ENCODE measurements around the gene CNTN5.
"Not testable (repeated sequence)": the region's sequence is repeated elsewhere in the genome, so short reads cannot be mapped to it uniquely, and the experiment has no call there.

Gene CNTN5

GRCh38 chr11:99795999-99796398 is 775.2 kb downstream of the CNTN5 start:
- no peak overlapping the region for H3K9ac ChIP-seq (ENCODE audit: low read length)
- no peaks in the 10 kb centered on the region for H3K27me3 ChIP-seq (ENCODE audit: control insufficient read depth, insufficient read depth, low read length)
- H3K36me3 ChIP-seq (ENCODE audit: control insufficient read depth, low read depth, low read length), result no peaks in the 10 kb centered on the region
- H3K4me1 ChIP-seq (ENCODE audit: control insufficient read depth, low read depth, low read length), result no peaks in the 10 kb centered on the region
- no peak overlapping the region for H3K27ac ChIP-seq (ENCODE audit: low read length)
- no peaks in the 10 kb centered on the region for H3K9me3 ChIP-seq (ENCODE audit: control insufficient read depth, low read depth, low read length)
- H3K4me3 ChIP-seq (ENCODE audit: low read length), result no peak overlapping the region

GRCh38 chr11:99803501-99803900 is 782.8 kb downstream of the CNTN5 start:
- H3K4me3 ChIP-seq (ENCODE audit: low read length), result no peak overlapping the region
- no peak overlapping the region for H3K27ac ChIP-seq (ENCODE audit: low read length)
- H3K27me3 ChIP-seq (ENCODE audit: control insufficient read depth, insufficient read depth, low read length), result no peaks in the 10 kb centered on the region
- no peaks in the 10 kb centered on the region for H3K9me3 ChIP-seq (ENCODE audit: control insufficient read depth, low read depth, low read length)
- no peaks in the 10 kb centered on the region for H3K36me3 ChIP-seq (ENCODE audit: control insufficient read depth, low read depth, low read length)
- H3K4me1 ChIP-seq (ENCODE audit: control insufficient read depth, low read depth, low read length), result no peaks in the 10 kb centered on the region
- H3K9ac ChIP-seq (ENCODE audit: low read length), result no peak overlapping the region

GRCh38 chr11:99812516-99812915 is 791.8 kb downstream of the CNTN5 start:
- Histone ChIP-seq H3K9ac (ENCODE audit: low read length) (no peak overlapping the region), H3K36me3 (ENCODE audit: control insufficient read depth, low read depth, low read length) (no peaks in the 10 kb centered on the region), H3K4me3 (ENCODE audit: low read length) (no peak overlapping the region), H3K9me3 (ENCODE audit: control insufficient read depth, low read depth, low read length) (no peaks in the 10 kb centered on the region), H3K27ac (ENCODE audit: low read length) (no peak overlapping the region), H3K4me1 (ENCODE audit: control insufficient read depth, low read depth, low read length) (peaks cover 3% of the 10 kb centered on the region), H3K27me3 (ENCODE audit: control insufficient read depth, insufficient read depth, low read length) (no peaks in the 10 kb centered on the region)

GRCh38 chr11:99814021-99814420 is 793.3 kb downstream of the CNTN5 start:
- H3K27me3 ChIP-seq (ENCODE audit: control insufficient read depth, insufficient read depth, low read length), result no peaks in the 10 kb centered on the region
- no peaks in the 10 kb centered on the region for H3K9me3 ChIP-seq (ENCODE audit: control insufficient read depth, low read depth, low read length)
- H3K36me3 ChIP-seq (ENCODE audit: control insufficient read depth, low read depth, low read length), result no peaks in the 10 kb centered on the region

GRCh38 chr11:99814738-99815137 is 794.0 kb downstream of the CNTN5 start:
- no peaks in the 10 kb centered on the region for H3K9me3 ChIP-seq (ENCODE audit: control insufficient read depth, low read depth, low read length)
- no peaks in the 10 kb centered on the region for H3K36me3 ChIP-seq (ENCODE audit: control insufficient read depth, low read depth, low read length)
- H3K4me3 ChIP-seq (ENCODE audit: low read length), result no peak overlapping the region
- H3K27ac ChIP-seq (ENCODE audit: low read length), result no peak overlapping the region
- H3K27me3 ChIP-seq (ENCODE audit: control insufficient read depth, insufficient read depth, low read length), result no peaks in the 10 kb centered on the region
- peaks cover 3% of the 10 kb centered on the region for H3K4me1 ChIP-seq (ENCODE audit: control insufficient read depth, low read depth, low read length)
- H3K9ac ChIP-seq (ENCODE audit: low read length), result no peak overlapping the region

More at GRCh38 chr11:99814021-99814420, 793.3 kb downstream of the CNTN5 start:
- Histone ChIP-seq H3K27ac (ENCODE audit: low read length) (no peak overlapping the region), H3K9ac (ENCODE audit: low read length) (no peak overlapping the region), H3K4me1 (ENCODE audit: control insufficient read depth, low read depth, low read length) (peaks cover 3% of the 10 kb centered on the region), H3K4me3 (ENCODE audit: low read length) (no peak overlapping the region)

GRCh38 chr11:99818991-99819390 is 798.2 kb downstream of the CNTN5 start:
- Histone ChIP-seq H3K4me3 (ENCODE audit: low read length) (no peak overlapping the region), H3K9ac (ENCODE audit: low read length) (no peak overlapping the region), H3K9me3 (ENCODE audit: control insufficient read depth, low read depth, low read length) (no peaks in the 10 kb centered on the region), H3K4me1 (ENCODE audit: control insufficient read depth, low read depth, low read length) (peaks cover 3% of the 10 kb centered on the region), H3K27ac (ENCODE audit: low read length) (no peak overlapping the region), H3K36me3 (ENCODE audit: control insufficient read depth, low read depth, low read length) (no peaks in the 10 kb centered on the region), H3K27me3 (ENCODE audit: control insufficient read depth, insufficient read depth, low read length) (no peaks in the 10 kb centered on the region)

GRCh38 chr11:99822846-99823565 is 802.3 kb downstream of the CNTN5 start:
- H3K9me3 ChIP-seq (ENCODE audit: control insufficient read depth, low read depth, low read length), result no peaks in the 10 kb centered on the region
- H3K36me3 ChIP-seq (ENCODE audit: control insufficient read depth, low read depth, low read length), result no peaks in the 10 kb centered on the region
- no peak overlapping the region for H3K9ac ChIP-seq (ENCODE audit: low read length)
- no peak overlapping the region for H3K4me3 ChIP-seq (ENCODE audit: low read length)
- H3K27ac ChIP-seq (ENCODE audit: low read length), result no peak overlapping the region
- H3K4me1 ChIP-seq (ENCODE audit: control insufficient read depth, low read depth, low read length), result no peaks in the 10 kb centered on the region
- no peaks in the 10 kb centered on the region for H3K27me3 ChIP-seq (ENCODE audit: control insufficient read depth, insufficient read depth, low read length)

GRCh38 chr11:99836739-99837138 is 816.0 kb downstream of the CNTN5 start:
- H3K4me3 ChIP-seq (ENCODE audit: low read length); H3K9me3 ChIP-seq (ENCODE audit: control insufficient read depth, low read depth, low read length); H3K9ac ChIP-seq (ENCODE audit: low read length); H3K36me3 ChIP-seq (ENCODE audit: control insufficient read depth, low read depth, low read length); H3K27me3 ChIP-seq (ENCODE audit: control insufficient read depth, insufficient read depth, low read length); H3K27ac ChIP-seq (ENCODE audit: low read length); H3K4me1 ChIP-seq (ENCODE audit: control insufficient read depth, low read depth, low read length): not testable (repeated sequence)

- H3K9me3 ChIP-seq (ENCODE audit: control insufficient read depth, low read depth, low read length), result no peaks in the 10 kb centered on the region
- no peaks in the 10 kb centered on the region for H3K27me3 ChIP-seq (ENCODE audit: control insufficient read depth, insufficient read depth, low read length)
- no peaks in the 10 kb centered on the region for H3K36me3 ChIP-seq (ENCODE audit: control insufficient read depth, low read depth, low read length)
- H3K27ac ChIP-seq (ENCODE audit: low read length), result no peak overlapping the region
- no peak overlapping the region for H3K4me3 ChIP-seq (ENCODE audit: low read length)
- no peak overlapping the region for H3K9ac ChIP-seq (ENCODE audit: low read length)
- H3K4me1 ChIP-seq (ENCODE audit: control insufficient read depth, low read depth, low read length), result no peaks in the 10 kb centered on the region
Observed at GRCh38 chr11:99841885-99842284, 821.1 kb downstream of the CNTN5 start.

GRCh38 chr11:99865951-99866350 is 845.2 kb downstream of the CNTN5 start:
- Histone ChIP-seq H3K4me1 (ENCODE audit: control insufficient read depth, low read depth, low read length) (peaks cover 12% of the 10 kb centered on the region), H3K9me3 (ENCODE audit: control insufficient read depth, low read depth, low read length) (no peaks in the 10 kb centered on the region), H3K9ac (ENCODE audit: low read length) (no peak overlapping the region), H3K27ac (ENCODE audit: low read length) (no peak overlapping the region), H3K4me3 (ENCODE audit: low read length) (no peak overlapping the region), H3K27me3 (ENCODE audit: control insufficient read depth, insufficient read depth, low read length) (no peaks in the 10 kb centered on the region), H3K36me3 (ENCODE audit: control insufficient read depth, low read depth, low read length) (no peaks in the 10 kb centered on the region)

GRCh38 chr11:99881610-99882009 is 860.9 kb downstream of the CNTN5 start:
- no peak overlapping the region for H3K27ac ChIP-seq (ENCODE audit: low read length)
- H3K9me3 ChIP-seq (ENCODE audit: control insufficient read depth, low read depth, low read length), result no peaks in the 10 kb centered on the region
- no peak overlapping the region for H3K9ac ChIP-seq (ENCODE audit: low read length)
- no peaks in the 10 kb centered on the region for H3K36me3 ChIP-seq (ENCODE audit: control insufficient read depth, low read depth, low read length)
- H3K4me1 ChIP-seq (ENCODE audit: control insufficient read depth, low read depth, low read length), result no peaks in the 10 kb centered on the region
- H3K4me3 ChIP-seq (ENCODE audit: low read length), result no peak overlapping the region
- H3K27me3 ChIP-seq (ENCODE audit: control insufficient read depth, insufficient read depth, low read length), result no peaks in the 10 kb centered on the region

- H3K27ac ChIP-seq (ENCODE audit: low read length), result no peak overlapping the region
- no peaks in the 10 kb centered on the region for H3K36me3 ChIP-seq (ENCODE audit: control insufficient read depth, low read depth, low read length)
- no peaks in the 10 kb centered on the region for H3K4me1 ChIP-seq (ENCODE audit: control insufficient read depth, low read depth, low read length)
- no peaks in the 10 kb centered on the region for H3K27me3 ChIP-seq (ENCODE audit: control insufficient read depth, insufficient read depth, low read length)
- H3K9me3 ChIP-seq (ENCODE audit: control insufficient read depth, low read depth, low read length), result no peaks in the 10 kb centered on the region
- H3K4me3 ChIP-seq (ENCODE audit: low read length), result no peak overlapping the region
- H3K9ac ChIP-seq (ENCODE audit: low read length), result no peak overlapping the region
Observed at GRCh38 chr11:99884750-99885149, 864.0 kb downstream of the CNTN5 start.

Measured in iPS-18a (cell line).